Ramos (cell line): ENCODE data around the gene TMEM145.

Experiments used
- in situ Hi-C: fragments of 300-500 bp; cut with MboI; formaldehyde crosslinking; loops from one replicate; pipeline ENCODE4 v1.14.3; 2022; ENCODE audit warnings: low sequenced_read_pairs; ENCODE audit not compliant: unreplicated experiment

The TMEM145 gene

DNA sequence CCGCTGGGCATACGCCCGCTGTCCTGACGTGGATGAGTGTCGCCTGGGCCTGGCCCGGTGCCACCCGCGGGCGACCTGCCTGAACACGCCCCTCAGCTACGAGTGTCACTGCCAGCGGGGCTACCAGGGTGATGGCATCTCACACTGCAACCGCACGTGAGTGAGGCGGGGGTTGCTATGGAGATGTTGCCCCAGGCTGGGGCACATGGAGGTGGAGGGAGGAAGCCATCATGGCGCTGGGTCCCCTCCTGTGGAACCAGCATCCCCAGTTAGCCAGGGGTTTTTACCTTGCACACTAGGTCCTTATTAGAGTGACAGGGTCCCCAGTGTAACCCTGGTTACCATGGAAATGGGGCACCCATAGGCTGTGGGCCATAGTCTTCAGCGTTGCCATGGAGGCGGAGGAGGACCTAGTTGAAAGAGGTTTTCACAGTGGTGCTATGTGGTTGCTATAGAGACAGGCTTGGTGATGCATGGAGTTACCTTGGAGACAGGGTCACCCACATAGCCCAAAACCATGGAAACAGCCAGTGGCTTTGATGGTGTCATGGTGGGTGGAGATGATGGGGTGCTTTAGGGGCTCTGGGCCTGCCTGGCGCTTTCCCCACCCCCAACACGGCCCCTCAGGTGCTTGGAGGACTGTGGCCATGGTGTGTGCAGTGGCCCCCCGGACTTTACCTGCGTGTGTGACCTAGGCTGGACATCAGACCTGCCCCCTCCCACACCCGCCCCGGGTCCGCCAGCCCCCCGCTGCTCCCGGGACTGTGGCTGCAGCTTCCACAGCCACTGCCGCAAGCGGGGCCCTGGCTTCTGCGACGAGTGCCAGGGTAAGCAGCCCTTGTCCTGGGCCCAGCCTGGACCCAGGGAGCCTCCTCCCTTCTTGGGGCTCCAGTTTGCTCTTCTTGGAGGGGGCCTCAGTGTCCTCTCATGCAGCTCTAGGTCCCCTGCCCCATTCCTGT lies 39.5 kb downstream of the TMEM145 start:
- in situ Hi-C loops, result no loop called here

DNA sequence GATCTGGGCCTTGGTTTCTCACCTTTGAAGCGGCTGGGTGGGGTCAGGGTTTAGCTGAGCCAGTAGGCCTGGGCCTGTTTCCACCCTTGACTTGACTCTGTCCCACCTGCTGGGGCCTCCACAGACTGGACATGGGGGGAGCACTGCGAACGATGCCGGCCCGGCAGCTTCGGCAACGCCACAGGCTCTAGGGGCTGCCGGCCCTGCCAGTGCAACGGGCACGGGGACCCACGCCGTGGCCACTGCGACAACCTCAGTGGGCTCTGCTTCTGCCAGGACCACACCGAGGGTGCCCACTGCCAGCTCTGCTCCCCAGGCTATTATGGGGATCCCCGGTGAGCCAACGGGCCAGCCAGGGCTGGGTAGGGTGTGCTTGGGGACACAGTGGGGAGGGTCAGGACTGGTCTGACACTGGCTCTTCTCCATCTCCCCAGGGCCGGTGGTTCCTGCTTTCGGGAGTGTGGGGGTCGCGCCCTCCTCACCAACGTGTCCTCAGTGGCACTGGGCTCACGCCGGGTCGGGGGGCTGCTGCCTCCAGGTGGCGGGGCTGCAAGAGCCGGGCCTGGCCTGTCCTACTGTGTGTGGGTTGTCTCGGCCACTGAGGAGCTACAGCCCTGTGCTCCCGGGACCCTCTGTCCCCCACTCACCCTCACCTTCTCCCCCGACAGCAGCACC lies 40.4 kb downstream of the TMEM145 start:
- in situ Hi-C loops, result no loop called here

DNA sequence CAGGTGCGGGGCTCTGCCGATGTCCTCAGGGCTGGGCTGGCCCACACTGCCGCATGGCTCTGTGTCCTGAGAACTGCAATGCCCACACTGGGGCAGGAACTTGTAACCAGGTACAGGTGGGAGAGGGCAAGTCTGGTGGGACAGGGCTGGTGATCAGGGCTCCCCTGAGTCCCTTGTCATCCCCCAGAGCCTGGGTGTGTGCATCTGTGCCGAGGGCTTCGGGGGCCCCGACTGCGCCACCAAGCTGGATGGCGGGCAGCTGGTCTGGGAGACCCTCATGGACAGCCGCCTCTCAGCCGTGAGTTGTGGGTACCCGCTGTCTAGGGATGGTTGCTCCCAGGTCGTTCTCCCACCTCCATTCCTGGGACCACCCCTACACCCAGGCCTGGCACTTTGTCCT lies 42.8 kb downstream of the TMEM145 start:
- in situ Hi-C loops, result no loop called here

DNA sequence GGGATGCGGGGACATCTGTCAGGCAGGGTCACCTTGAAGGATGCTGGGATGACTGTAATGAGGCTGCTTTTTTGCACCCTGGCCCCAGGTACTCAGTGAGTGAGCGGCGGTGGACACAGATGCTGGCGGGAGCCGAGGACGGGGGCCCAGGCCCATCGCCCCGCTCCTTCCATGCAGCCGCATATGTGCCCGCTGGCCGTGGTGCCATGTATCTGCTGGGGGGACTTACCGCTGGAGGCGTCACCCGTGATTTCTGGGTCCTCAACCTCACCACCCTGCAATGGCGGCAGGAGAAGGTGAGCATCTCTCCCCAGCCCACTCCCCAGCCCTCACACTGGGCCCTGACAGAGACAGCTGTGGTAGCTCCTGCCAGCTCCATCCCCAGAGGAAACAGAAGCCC lies 43.6 kb downstream of the TMEM145 start:
- in situ Hi-C loops, result no loop called here

DNA sequence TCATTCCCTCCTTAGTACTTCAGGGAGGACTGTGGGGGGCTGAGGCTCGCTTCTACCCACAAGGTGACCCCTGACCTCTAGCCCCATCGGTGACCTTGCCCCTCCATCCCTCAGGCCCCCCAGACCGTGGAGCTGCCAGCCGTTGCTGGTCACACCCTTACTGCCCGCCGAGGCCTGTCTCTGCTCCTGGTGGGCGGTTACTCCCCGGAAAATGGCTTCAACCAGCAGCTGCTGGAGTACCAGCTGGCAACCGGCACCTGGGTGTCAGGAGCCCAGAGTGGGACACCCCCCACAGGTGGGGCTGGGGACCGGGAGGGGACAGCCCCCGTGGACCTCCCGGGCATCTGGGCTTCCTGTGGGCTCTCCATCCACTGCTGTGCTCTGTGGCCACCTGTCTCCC lies 44.2 kb downstream of the TMEM145 start:
- in situ Hi-C loops, result no loop called here

DNA sequence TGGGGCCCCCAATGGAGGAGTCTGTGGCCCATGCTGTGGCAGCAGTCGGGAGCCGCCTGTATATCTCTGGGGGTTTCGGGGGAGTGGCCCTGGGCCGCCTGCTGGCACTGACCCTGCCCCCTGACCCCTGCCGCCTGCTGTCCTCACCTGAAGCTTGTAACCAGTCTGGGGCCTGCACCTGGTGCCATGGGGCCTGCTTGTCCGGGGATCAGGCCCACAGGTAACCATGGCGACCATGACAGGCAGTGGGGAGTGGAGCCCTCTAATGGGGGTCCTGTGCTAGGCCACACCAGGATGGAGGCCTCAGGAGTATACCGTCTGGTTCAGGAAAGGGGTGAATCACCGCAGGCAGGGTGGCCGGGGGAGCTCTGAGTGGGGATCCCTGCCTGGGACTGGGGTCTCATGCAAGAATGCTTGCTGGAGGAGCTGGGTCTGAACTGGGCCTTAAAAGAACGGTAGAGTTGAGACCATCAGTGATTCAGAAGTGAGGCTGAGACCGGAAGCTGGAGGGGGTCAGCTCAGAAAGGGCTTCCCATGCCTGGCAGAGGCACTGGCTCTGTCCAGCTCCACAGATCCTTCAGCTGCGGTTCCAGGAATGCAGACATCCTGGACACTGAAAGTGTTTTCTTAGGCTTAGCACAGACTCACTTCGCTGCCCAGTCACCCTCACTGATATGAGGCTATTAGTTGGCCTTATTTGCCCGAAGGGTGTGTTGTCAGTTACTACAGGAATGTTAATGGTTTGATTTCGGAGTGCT lies 47.9 kb downstream of the TMEM145 start:
- in situ Hi-C loops, result no loop called here

DNA sequence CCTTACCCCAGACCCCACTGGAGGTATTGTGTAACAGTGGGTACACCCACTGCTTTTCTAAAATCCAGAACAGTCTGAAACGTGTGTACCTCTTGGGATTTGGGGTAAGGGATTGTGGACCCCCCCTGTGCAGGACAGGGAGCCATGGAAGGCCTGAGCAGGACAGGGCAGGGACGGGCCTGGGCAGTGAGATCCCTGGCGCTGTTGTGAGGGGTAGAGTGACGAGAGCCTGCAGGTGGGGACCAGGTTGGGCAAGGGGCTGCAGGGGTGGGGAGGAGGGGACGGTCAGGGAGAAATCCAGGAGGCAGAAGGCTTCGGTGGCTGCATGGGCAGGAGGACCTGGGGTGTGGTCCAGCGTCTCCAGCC lies 48.4 kb downstream of the TMEM145 start:
- in situ Hi-C loops, result no loop called here

DNA sequence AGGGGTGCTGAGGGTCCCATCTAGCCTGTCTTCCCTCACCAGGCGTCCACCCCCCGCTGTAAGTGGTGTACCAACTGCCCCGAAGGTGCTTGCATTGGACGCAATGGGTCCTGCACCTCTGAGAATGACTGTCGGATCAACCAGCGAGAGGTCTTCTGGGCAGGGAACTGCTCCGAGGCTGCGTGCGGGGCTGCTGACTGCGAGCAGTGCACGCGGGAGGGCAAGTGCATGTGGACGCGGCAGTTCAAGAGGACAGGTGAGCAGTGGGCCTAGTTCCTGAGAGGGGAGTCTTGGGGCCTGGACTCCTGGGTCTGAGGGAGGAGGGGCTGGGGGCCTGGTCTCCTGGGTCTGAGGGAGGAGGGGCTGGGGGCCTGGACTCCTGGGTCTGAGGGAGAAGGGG lies 49.2 kb downstream of the TMEM145 start:
- in situ Hi-C loops, result no loop called here

DNA sequence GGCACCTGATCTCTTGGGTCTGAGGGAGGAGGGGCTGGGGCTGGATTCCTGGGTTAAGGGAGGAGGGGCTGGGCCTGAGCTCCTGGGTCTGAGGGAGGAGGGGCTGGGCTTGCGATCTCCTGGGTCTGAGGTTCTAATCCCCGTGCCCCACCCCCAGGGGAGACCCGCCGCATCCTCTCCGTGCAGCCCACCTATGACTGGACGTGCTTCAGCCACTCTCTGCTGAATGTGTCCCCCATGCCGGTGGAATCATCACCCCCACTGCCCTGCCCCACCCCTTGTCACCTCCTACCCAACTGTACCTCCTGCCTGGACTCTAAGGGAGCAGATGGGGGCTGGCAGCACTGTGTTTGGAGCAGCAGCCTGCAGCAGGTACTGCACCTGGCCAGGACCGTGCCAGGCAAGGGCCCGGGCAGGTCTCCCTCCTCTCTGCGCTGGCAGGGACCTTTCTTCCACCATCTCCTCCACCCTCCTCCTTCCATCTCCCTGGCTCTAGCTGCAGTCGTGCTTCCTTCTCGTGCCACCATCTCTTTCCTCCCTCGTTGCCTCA lies 49.9 kb downstream of the TMEM145 start:
- in situ Hi-C loops, result no loop called here

DNA sequence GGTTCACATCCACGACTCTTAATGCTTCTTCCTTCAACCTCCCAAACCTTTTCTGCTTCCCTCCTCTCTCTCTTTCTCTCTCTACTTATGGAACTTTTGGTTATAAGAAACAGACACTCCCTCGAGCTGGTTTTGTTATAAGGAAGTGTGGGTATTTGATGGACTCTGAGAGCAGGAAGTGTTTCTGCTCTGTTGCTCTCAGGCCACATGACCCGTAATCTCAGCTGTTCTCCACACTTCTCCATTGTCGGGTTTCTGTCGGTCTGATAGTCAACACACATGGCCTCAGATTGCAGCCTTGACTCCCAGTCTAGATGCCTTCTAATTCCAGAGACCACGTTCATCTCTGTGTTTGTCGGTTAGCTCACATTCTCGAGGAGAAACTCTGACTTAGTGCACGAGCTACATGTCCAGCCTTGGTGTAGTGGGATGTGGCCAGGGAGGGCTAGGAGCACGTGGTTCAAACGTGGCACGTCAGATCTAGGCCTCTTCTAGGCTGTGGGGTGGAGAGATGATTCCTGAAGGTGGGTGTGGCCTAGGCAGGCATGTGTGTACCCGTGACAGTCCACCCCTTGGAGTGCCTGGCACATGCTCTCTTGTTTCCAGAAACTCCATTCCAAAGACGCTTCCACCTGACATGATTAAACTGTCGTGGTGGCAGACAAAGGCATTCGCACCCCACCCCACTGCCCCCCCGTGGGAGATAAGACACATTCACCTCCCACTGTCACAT lies 50.7 kb downstream of the TMEM145 start:
- in situ Hi-C loops, result no loop called here

DNA sequence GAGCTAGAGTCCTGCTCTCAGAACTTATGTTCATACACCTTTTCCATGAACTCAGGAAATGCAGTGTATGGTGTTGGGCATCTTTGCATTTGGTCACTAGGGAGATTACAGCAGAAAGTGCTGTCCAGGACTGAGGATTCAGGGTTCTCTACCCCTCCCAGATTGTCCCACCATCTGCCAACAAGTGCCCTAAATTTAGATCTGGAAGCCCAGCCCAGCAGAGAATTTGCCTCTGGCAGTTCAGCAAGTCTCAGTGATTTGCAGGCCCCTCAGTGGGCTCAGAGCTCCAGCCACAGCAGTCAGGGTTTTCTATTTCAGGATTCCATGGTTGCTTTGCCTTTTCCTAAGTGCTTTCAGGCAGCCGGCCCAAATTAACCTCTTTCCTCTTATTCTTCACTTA lies 53.6 kb downstream of the TMEM145 start:
- in situ Hi-C loops, result no loop called here

DNA sequence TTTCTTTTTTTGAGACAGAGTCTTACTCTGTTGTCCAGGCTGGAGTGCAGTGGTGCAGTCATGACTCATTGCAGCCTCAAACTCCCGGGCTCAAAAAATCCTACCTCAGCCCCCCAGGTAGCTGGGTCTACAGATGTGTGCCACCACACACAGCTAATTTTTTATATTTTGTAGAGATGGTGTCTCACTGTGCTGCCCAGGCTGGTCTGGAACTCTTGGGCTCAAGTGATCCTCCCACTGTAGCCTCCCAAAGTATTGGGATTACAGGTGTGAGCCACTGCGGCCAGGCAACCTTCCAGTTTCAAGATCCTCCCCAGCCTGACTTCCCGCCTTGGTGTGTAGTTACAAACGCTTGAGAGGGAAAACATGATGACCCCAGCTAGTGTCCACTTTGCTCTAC lies 54.8 kb downstream of the TMEM145 start:
- in situ Hi-C loops, result no loop called here

DNA sequence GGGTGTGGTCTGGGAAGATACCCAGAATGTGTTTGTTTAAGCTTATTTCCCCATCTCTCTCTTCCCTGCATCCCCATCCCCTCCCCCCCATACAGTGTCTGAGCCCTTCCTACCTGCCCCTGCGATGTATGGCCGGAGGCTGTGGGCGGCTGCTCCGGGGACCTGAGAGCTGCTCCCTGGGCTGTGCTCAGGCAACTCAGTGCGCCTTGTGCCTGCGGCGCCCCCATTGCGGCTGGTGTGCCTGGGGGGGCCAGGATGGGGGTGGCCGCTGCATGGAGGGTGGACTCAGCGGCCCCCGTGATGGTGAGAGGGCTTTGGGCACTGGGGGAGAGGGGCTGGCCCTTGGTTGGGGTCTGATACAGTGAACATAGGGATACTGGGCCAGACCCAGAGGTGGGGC lies 55.3 kb downstream of the TMEM145 start:
- in situ Hi-C loops, result no loop called here

DNA sequence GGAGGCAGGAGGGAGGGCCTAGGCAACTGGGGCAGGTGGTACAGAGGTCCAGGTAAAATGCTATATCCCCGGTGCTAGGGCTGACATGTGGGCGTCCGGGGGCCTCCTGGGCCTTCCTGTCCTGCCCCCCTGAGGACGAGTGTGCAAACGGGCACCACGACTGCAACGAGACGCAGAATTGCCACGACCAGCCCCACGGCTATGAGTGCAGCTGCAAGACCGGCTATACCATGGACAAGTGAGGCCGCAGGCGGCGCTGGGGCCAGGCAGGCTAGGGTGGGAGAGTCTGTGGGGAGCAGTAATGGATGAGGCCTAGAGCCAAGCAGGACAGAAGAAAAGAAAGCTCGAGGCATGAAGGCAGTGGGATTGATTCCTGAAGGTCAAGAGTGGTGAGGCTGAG lies 55.7 kb downstream of the TMEM145 start:
- in situ Hi-C loops, result no loop called here

DNA sequence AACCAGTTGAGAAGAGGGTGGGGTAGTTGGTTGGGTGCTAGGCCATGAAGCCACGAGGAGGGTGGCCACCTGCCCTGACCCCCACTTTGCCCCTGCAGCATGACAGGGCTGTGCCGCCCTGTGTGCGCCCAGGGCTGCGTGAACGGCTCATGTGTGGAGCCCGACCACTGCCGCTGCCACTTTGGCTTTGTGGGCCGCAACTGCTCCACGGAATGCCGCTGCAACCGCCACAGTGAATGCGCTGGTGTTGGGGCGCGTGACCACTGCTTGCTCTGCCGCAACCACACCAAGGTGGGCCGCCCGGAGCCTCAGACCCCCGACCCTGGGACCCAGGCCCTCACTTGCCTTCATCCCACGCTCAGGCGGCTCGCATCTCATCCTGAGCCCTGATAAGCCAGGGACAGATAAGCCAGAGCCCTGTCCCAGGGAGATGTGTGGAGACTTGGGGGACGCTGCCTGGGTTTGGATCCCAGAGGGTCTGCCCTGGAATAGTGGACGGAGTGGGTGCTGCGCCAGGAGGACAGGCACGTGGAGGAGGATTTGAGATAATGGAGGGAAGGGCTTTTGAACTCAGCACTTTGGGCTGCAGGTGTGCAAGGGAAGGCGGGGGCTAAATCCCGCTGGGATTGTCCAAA lies 56.4 kb downstream of the TMEM145 start:
- in situ Hi-C loops, result no loop called here

DNA sequence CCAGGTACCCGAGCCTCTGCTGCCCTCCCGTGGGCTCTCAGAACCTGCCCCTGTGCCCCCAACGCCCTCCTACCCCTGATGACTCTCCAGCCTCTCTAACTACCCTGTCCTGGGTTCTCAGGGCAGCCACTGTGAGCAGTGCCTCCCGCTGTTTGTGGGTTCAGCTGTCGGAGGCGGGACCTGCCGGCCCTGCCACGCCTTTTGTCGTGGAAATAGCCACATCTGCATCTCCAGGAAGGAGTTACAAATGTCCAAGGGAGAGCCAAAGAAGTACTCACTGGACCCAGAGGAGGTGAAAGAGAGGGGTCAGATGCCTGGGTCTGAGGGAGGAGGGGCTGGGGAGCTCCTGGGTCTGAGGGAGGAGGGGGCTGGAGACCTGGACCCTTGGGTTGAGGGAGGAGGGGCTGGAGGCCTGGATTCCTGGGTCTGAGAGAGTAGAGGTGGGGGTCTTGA lies 57.0 kb downstream of the TMEM145 start:
- in situ Hi-C loops, result no loop called here

DNA sequence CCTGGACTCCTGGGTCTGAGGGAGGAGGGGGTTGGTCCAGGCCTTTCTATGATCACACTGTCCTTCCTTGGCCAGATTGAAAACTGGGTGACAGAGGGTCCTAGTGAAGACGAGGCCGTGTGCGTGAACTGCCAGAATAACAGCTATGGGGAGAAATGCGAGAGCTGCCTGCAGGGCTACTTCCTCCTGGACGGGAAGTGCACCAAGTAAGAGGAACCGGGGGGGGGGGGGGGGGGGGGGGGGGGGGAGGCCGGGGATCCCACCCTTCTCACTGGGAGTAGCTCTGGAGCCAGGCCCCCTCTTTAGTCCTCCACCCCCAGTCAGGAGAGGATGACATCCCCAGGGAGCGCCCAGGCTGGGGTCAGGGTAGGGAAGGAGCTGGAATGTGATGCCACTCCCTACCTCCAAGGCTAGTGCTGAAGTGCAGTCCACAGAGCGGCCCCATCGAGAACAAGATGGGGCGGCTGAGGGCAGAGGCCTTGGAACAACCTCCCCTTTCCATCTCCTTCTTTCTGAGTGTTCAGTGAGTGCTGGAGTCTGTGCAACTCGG lies 57.6 kb downstream of the TMEM145 start:
- in situ Hi-C loops, result no loop called here
